Spleen (tissue), 7 donors: ENCODE measurements around the gene EHD4.

Source experiments
- POLR2A ChIP-seq, 3 donors: fragments of 450-650 bp; IDR thresholded peaks; one replicate each; pipeline ENCODE4 v1.5.1; 2017; ENCODE audit warnings: antibody characterized with exemption in 3 of 3, mild to moderate bottlenecking in 1 of 3
- TF ChIP-seq, protein P1 (sequence below), 11 experiments: fragments of 200-600 bp in 7 of 11; fragments of 450-650 bp in 4 of 11; sonication (generic) in 4 of 11; IDR thresholded peaks in 8 of 11; conservative IDR thresholded peaks in 3 of 11; 1 replicate in 7 of 11; 2 replicates in 4 of 11; pipeline versions ENCODE4 v1.4.0 to v1.8.0; 2016 to 2021; ENCODE audit warnings: antibody characterized with exemption in 11 of 11, inconsistent platforms in 4 of 11, mild to moderate bottlenecking in 1 of 11
- donor health status: DM: no; HTN: no; CAD: no; lungs with moderate emphysema.
- donor health status: DM: no; HTN: no; CAD: no.
- donor health status: DM: no; HTN: no; CAD: no.

DNA sequence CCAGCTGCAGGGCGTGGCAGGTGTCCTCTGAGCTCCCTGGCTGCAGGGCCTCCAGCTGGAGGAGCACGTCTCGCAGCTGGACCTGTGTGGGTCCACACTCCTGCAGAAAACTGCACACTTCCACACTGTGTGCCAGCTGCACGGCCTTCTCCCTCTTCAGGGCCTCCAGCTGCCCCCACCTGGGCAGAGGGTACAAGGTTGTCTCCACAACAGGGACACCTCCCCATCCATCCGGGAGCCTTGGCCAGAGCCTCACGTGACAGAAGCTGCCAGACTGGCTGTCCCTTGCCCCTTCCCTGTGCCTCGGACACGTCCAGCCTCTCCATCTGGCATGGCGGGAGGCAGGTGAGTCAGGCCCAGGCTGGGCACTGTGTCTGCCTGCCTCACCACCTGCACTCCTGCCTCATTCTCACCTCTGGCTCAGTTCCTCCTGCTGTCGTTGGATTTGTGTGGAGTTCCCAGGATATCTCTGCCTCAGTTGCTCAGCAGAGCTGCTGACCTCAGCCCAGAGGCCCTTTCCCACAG lies 93.0 kb downstream of the EHD4 start:
- TF ChIP-seq, protein P1, sequence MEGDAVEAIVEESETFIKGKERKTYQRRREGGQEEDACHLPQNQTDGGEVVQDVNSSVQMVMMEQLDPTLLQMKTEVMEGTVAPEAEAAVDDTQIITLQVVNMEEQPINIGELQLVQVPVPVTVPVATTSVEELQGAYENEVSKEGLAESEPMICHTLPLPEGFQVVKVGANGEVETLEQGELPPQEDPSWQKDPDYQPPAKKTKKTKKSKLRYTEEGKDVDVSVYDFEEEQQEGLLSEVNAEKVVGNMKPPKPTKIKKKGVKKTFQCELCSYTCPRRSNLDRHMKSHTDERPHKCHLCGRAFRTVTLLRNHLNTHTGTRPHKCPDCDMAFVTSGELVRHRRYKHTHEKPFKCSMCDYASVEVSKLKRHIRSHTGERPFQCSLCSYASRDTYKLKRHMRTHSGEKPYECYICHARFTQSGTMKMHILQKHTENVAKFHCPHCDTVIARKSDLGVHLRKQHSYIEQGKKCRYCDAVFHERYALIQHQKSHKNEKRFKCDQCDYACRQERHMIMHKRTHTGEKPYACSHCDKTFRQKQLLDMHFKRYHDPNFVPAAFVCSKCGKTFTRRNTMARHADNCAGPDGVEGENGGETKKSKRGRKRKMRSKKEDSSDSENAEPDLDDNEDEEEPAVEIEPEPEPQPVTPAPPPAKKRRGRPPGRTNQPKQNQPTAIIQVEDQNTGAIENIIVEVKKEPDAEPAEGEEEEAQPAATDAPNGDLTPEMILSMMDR (IDR thresholded peaks at IDR 0.05 in 8 of 11, conservative IDR thresholded peaks at IDR 0.05 in 3 of 11) = no peak
- no peak for TF ChIP-seq POLR2A (IDR thresholded peaks at IDR 0.05)
